GM19328 (cell line): ENCODE measurements around the gene MAP1LC3B.

ENCODE experiments used
- ATAC-seq: cut with Tn5 transposase; IDR thresholded peaks from one replicate; pipeline ENCODE4 v1.9.1; 2021; ENCODE audit warnings: mild to moderate bottlenecking, moderate library complexity; ENCODE audit not compliant: unreplicated experiment

Gene MAP1LC3B

DNA sequence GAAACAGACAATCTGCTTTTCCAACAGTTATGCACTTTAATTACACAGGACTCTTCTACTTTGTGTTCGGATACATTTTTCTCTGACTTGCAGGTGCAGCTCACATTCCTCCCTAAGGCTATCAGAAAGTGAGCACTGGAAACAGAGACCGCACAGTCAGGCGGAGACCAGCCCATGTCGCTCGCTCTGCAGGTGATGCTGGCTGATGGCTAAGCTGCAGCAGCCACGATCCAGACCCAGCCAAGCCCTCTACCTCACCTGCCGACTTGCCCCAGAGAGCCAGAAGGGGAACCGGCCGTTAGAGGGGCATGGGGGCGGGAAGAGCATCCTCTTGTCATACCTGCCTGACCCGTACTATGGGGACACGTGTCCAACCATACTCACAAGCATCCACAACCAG is 33.8 kb downstream of the MAP1LC3B start:
- ATAC-seq: no peak

DNA sequence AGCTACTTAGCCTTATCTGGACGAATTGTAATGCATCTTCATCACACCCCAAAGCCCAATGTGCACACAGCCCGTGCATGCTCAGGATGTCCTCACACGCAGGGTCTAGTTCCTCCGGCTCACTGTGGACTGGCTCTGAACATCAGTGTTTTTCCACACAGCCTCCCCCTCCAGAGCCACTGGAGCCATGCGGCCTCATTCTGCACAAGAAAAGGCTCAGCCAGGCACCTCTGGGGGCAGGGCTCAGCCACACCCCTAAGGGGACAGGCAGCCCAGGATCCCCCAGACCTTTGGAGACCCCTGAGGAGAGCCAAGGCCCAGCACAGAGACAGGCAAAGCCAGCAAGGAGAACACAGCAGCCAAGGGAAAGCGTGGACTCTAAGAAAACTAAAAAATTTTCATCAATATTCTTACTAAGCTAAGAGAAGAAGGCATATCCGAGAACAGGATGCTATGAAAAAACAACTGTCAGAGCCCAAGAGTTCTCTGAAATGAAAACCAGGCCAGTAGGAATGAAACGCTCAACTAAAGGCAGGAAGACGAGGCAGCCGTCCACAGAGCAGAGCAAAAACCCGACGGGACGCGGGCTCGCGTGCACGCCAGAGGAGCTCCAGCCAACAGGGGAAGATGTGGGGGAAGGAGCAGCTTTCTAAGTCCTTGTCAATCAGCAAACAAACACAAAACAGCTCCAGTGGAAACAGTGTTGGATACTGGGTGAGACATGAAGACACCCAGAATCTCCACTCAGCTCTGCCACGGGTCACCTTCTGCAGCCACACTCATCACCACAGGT is 34.5 kb downstream of the MAP1LC3B start:
- ATAC-seq: no peak

GRCh38 chr16:87431926-87432325 is 39.8 kb downstream of the MAP1LC3B start:
- no peak for ATAC-seq

DNA sequence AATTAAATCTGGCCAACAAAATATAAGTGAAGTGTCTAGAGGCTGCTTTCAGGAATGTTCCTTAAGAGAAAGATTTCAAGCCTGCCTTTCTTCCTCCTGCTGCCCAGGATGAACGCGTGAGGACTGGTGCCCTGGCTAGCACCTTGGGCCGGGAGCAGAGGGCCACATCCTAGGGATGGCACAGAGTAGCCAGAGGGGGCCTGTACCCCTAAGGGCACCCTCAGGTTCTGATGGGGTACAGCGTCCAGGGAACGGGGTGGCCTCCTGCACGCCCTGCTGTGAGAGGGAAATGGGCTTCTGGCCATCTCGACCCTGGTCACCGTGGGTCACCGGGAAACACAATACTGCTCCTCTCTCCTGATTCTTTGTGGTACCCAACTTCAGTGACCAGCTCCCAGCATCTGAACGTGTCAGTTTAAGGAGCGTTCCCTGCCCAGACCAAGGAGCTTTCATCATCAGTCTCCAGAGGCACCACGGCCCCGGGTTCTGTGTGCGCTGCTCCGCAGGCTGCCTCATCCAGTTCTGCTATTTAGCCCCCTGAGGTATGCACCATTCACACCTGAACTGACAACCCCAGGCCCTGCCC is 40.3 kb downstream of the MAP1LC3B start:
- ATAC-seq: no peak

GRCh38 chr16:87434146-87434667 is 42.1 kb downstream of the MAP1LC3B start:
- no peak for ATAC-seq

GRCh38 chr16:87435372-87436224 is 43.5 kb downstream of the MAP1LC3B start:
- ATAC-seq: no peak

DNA sequence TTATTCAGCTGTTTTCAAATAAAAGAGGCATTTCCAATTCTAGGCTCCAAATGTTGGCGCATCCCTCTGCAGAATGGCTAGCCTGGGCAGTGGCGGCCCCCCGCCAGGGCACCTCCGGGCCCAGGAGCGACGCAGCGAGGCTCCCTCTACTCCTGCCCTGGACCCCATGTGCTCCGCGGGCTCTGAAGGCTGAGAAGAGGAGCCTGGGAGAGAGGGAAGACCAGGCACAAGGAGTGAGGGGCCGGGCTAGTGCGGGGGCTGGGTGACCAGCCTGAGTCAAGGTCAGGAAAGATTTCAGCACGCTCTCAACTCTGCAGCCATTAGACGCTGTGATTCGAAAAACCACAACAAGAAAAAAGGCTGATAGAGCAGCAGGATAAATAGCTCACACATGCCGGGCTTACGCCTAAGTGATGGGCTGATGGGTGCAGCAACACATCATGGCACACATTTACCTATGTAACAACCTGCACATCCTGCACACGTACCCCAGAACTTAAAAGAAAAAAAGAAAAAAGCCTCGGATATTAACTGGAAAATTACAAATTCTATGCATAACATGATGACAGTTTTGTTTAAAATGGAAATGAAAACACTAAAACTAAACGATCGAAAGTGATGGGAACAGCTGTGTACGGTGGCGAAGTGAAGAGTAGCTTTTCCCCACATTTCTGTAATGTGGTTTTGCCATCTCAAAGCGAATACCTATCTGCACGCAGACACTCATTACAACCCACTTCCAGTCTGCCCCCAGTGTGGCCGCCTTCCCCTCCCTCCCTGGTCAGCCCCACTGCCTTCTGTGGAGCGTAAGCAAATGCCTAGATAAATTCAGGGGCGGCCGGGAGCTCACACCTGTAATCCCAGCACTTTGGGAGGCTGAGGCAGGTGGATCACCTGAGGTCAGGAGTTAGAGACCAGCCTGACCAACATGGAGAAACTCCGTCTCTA is 44.4 kb downstream of the MAP1LC3B start:
- ATAC-seq: no peak

- no peak for ATAC-seq
Observed at GRCh38 chr16:87437327-87437726, 45.2 kb downstream of the MAP1LC3B start.

DNA sequence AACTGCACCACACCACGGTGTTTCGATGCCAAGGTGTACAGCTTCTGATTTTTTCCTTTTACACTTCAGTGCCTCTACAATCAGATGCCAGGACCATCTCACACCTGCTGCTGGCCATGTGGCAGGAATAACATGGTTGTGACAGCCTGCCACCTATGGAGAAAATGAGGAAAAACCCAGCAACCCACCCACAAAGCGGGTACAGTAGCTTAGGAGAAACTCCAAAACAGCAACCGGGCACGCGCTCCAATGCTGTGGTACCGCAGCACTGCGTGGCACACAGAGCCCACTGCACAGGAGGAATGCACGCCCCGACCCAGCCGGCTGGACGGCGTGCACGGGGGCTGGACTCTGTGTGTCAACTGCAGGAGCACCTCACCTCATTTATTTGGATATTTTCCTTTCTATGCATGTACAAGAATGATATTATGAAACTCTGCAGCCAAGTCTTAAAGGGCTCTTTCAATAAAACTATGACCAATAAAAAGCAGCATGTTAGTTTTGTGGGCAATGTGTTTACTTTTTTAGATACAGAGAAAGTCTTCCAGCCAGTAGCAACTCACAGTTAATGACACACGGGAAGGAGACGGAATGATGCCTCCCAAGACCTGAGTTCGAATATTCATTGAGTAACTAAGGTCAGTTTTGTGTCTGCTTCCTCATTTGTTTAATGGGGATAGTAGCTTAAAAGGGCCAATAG is 45.9 kb downstream of the MAP1LC3B start:
- no peak for ATAC-seq

DNA sequence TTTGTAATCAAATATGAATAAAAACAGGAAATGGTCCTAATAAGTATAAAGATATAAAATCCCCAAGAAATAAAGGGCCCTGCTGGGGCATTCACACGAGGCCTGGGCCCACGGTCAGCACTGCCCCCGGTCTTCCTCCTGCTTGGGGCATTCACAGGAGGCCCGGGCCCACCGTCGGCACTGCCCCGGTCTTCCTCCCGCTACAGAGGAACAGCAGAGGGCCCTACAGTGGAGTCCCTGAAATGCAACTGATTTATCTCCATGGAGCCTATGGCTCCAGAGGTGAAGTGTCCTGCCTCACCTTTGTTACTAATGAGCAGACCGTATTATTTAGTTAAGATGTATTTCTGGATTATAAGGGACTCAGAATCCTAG is 46.5 kb downstream of the MAP1LC3B start:
- no peak for ATAC-seq

GRCh38 chr16:87439926-87440325 is 47.8 kb downstream of the MAP1LC3B start:
- no peak for ATAC-seq

GRCh38 chr16:87441886-87442580 is 49.9 kb downstream of the MAP1LC3B start:
- no peak for ATAC-seq

DNA sequence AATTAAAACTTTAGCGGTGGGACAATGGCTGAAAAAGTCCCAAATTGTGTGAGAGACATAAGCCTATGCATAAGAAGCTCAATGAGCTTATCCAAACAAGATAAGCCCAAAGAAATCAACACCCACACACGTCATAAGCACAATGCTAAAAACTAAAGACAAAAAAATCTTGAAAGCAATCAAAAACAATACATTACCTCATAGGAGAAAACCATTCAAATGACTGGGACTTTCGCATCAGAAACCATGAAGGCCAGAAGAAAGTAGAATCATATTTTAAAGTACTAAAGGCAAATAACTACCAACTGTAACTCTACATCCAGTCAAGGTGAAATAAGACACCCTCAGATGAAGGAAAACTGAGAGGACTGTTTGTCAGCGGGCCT is 50.4 kb downstream of the MAP1LC3B start:
- ATAC-seq: no peak

- no peak for ATAC-seq
Observed at GRCh38 chr16:87443016-87443415, 50.9 kb downstream of the MAP1LC3B start.

- no peak for ATAC-seq
Observed at GRCh38 chr16:87443964-87444363, 51.8 kb downstream of the MAP1LC3B start.

GRCh38 chr16:87445486-87445885 is 53.4 kb downstream of the MAP1LC3B start:
- no peak for ATAC-seq

- no peak for ATAC-seq
Observed at GRCh38 chr16:87446479-87446878, 54.3 kb downstream of the MAP1LC3B start.

GRCh38 chr16:87447323-87447722 is 55.2 kb downstream of the MAP1LC3B start:
- ATAC-seq: no peak

DNA sequence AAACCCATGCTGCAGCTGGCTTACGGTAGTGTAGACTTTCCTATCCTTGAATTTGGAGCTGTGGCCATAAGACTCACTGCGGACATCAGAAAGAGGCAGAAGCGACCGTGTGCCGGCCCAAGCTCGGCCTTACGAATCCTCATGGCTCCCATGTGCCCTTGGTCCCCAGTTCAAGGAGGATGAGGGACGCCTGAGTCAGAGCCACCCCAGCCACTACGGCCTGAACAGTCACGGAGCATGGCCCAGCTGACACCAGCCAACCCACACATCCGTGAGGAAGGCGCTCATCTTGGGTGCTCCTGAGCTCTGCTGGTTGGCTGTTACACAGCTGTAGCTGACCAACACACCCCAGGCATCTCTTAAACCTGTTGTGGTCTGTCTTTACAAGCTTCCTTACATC is 56.7 kb downstream of the MAP1LC3B start:
- no peak for ATAC-seq
